Measurements from ENCODE around the gene TRIM9.

DNA sequence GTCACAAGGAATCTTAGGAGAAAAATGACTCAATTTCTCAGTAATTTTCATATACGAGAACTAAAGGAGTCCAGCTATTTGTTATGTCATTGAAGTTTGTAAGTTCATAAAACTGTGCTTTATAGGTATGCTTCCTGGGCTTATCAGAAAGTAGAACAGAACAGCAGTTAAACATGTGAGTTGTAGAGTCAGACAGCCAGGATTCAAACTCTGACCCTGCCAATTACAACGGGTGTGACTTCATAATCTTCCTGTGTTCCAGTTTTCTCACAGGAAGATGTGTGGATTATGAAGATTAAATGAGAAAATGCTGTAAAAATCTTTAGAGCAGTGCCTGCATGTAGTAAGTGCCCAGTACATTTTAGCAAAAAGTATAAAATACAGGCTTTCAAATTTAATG, 8.9 kb downstream of the TRIM9 start:
- TF ChIP-seq, protein P1, sequence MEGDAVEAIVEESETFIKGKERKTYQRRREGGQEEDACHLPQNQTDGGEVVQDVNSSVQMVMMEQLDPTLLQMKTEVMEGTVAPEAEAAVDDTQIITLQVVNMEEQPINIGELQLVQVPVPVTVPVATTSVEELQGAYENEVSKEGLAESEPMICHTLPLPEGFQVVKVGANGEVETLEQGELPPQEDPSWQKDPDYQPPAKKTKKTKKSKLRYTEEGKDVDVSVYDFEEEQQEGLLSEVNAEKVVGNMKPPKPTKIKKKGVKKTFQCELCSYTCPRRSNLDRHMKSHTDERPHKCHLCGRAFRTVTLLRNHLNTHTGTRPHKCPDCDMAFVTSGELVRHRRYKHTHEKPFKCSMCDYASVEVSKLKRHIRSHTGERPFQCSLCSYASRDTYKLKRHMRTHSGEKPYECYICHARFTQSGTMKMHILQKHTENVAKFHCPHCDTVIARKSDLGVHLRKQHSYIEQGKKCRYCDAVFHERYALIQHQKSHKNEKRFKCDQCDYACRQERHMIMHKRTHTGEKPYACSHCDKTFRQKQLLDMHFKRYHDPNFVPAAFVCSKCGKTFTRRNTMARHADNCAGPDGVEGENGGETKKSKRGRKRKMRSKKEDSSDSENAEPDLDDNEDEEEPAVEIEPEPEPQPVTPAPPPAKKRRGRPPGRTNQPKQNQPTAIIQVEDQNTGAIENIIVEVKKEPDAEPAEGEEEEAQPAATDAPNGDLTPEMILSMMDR (IDR thresholded peaks at IDR 0.05): no peak
- TF ChIP-seq POLR2A (IDR thresholded peaks at IDR 0.05): no peak
